CD4-positive, alpha-beta T cell treated with Interleukin-4 for 1 hour (primary cell): ENCODE measurements around the gene RCBTB1.

Source experiments
- DNase-seq, 2 donors: peaks; one replicate each; pipeline ENCODE4 v3.0.0-alpha.2; 2020 to 2022

Gene RCBTB1

DNA sequence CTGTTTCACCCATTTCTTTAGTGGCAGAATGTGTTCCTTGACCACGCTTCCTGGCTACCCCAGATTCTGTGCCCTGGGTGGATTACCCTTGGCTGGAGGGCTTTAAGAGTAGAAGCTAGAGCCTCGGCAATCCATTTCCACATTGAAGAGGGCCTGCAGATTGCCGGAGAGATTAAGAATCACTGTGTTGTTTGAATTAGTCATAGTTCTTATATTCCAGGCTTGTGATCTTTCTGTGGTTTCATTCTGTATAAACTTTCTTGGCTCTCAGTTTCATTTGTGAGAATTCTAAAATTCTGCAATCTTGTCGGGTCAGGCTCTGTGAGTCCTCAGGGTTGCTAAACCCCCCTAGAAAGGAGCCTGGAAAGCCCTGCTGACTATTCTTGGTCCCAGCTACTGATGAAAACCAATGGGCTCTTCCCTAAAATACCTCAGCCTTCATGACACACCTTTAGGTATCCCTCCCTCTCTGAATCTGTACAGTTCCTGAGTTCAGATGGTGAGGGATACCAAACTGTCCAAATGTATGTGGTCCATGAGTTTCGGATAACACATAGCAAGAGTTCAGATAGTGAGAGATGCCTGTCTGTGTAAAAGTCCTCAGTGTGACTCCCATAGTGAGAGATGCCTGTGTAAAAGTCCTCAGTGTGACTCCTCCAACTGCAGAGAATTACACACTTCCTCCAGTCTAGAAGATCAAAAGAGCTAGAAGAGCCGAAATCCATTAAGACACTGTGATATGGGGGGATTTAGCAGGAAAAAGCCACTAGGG, 85.3 kb downstream of the RCBTB1 start:
- peak in 1 of 2 donors; percentile 16 for DNase-seq

DNA sequence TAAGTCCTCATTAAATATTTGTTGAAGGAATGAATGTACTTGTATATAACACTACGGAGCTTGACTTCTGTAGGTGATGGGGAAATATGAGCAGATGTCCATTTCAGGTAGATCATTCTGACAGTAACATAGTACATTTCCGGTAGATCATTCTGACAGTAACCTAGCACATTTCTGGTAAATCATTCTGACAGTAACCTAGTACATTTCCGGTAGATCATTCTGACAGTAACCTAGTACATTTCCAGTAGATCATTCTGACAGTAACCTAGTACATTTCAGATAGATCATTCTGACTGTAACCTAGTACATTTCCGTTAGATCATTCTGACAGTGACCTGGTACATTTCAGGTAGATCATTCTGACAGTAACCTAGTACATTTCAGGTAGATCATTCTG, 87.2 kb downstream of the RCBTB1 start:
- DNase-seq: peak in 1 of 2 donors; percentile 42

DNA sequence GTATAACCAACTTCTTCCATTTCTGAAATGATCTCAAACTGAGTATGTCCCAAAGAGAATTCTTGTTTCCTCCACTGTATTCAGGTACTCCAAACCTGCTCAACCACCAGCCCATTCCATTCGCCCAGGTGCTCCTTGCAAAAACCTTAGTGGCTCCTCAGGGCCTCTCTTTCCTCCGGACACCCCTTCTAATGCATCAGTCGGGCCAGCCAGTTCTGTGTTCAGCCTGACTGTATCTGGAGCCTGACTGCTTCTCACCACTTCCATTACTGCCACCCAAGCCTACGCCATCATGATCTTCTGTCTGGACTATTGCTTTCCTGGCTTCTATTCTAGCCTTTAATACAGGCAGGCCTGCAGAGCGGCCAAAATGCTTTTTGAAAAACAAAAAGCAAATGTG, 88.1 kb downstream of the RCBTB1 start:
- no peak for DNase-seq

DNA sequence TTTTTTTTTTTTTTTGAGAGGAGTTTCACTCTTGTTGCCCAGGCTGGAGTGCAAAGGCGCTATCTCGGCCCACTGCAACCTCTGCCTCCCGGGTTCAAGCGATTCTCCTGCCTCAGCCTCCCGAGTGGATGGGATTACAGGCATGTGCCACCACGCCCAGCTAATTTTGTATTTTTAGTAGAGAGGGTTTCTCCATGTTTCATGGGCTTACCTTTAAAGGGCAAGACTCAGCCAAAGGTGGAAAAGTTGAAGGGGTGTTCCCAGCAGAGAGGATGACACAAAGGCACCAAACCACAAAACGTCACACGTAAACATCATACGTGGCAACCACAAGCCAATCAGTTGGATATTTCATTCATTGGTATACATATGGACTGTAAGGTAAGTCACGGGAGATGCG, 88.5 kb downstream of the RCBTB1 start:
- DNase-seq: peak; percentile 59 to 75

DNA sequence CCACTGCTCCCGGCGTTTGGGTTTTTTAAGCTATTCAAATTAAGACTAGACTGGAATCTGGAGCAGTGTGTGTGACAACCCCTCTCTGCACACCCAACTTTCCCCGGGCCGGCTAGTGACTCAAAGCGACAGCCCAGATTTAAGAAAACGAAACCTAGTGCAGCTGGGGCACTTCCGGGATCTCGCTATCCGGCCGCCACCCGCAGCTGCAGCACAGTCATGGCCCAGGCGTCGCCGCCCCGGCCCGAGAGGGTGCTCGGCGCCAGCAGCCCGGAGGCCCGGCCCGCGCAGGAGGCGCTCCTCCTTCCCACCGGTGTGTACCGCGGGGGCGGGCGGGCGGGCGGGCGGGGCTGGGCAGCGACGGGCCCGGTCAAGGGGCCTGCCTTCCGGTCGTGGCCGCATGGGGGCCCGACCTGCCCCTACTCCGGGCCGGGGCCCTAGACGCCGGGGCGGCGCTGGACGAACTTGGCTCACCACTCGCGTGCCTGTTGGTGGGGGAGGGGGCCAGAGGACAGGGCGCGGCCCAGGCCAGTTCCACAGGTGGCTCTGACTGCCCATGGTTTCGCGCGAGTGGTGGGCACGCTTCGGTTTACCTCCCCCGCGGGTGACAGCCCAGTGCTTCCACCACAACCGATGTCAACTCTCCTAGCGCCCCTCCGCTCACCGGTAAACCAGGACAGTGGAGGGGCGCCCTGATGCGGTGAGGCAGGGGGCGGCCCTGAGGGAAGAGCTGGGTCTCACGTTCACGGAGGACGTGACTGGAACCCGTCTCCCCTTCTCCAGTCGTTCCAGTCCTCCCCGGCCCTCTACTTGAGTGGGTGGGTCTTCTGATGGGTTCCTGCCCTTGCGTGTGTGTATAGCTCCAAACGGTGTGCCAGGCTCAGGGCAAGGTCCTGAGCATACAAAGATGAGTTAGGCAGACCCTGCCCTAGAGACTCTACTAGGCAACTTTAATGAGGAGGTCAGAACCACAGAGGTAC, 89.3 kb downstream of the RCBTB1 start, which contains the start of gene PHF11:
PHF11 (plus strand) TSS at position 171 of the 980 bp plus-strand sequence; CDS start at position 220, 49 bp downstream.
- DNase-seq: peak; percentile 87 to 88

DNA sequence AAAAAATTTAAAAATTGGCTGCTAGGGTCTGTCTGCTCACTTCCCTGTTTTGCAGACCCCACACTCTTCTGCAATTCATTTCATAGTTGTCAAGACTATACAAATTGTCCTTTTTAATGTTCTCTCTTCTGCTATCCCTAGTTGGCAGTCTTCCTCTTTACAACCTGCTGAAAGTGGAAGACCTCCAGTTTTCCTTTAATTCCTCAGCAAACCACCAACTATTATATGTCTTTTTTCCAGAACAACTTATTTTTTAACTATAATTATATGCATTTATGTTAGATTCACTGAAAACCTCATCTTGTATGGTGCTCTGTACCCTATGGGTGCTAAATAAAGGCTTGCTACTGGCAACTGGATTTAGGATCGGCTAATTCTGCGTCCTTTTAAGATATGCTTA, 90.7 kb downstream of the RCBTB1 start:
- DNase-seq: no peak

DNA sequence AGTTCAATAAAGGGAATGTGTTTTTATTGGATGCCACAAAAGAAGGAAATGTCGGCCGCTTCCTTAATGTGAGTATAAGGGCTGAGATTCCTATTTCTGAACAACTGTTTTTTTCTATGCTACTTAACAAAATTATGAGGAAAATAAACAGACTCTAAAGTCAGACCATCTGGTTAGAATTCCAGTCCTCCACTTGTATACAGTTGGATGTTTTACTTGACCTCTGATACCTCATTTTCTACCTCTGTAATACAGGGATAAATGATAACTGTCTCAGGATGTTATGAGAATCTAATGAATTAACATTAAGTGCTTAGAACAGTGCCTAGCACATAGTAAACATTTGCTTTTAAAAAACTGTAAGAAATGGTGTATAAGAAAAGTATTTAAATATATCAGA, 96.8 kb downstream of the RCBTB1 start:
- DNase-seq: no peak
